OCI-LY1 (cell line): ENCODE results near the gene PLXNA2.

Experiments used
- CTCF ChIP-seq: fragments of 200-600 bp; sonication (generic), shearing (Covaris generic); IDR thresholded peaks from 2 replicates; pipeline ENCODE4 v1.5.1; 2017; ENCODE audit warnings: mild to moderate bottlenecking, antibody characterized with exemption, low read length, moderate library complexity, mixed read lengths
- EZH2 ChIP-seq: fragments of 200-600 bp; sonication (generic), shearing (Covaris generic); IDR thresholded peaks from 2 replicates; pipeline ENCODE4 v1.8.0; 2017; ENCODE audit warnings: borderline replicate concordance, mixed run types, mild to moderate bottlenecking, antibody characterized with exemption, low read length, moderate library complexity, mixed read lengths

GRCh38 chr1:208150833-208151458 lies 93.2 kb downstream of the PLXNA2 start:
- TF ChIP-seq CTCF (no peak), EZH2 (no peak)
